Kidney (tissue), 14 donors: ENCODE results near the gene LORICRIN. TPM values are rescaled to one million over a fixed set of nuclear protein-coding genes. Genes with fewer than 3 reads are reported as not detected.

Experiments used
- DNase-seq, 5 donors: peaks; one replicate each; pipeline ENCODE4 v3.0.0-alpha.2; 2013 to 2020
- FAIRE-seq: peaks from 2 replicates; lab custom pipeline; 2012; peaks lifted over from hg19 to GRCh38; lab: Jason Lieb, UNC
- H3K27ac ChIP-seq, 2 donors: one replicate each; pipeline ENCODE4 v1.7.0; 2013; ENCODE audit warnings: low read depth in 2 of 2, low read length in 2 of 2, inconsistent platforms in 1 of 2
- H3K27me3 ChIP-seq: one replicate; pipeline ENCODE4 v1.7.1; 2013; ENCODE audit warnings: low read length, inconsistent platforms; ENCODE audit not compliant: control insufficient read depth, insufficient read depth
- H3K36me3 ChIP-seq, 3 donors: one replicate each; pipeline versions ENCODE4 v1.7.0 to v1.7.1; 2013; ENCODE audit warnings: low read length in 3 of 3, control low read depth in 1 of 3, inconsistent platforms in 1 of 3; ENCODE audit not compliant: insufficient read depth in 3 of 3, control insufficient read depth in 2 of 3
- H3K4me1 ChIP-seq, 3 donors: one replicate each; pipeline versions ENCODE4 v1.7.0 to v1.7.1; 2013; ENCODE audit warnings: low read length in 3 of 3, inconsistent platforms in 1 of 3, low read depth in 1 of 3; ENCODE audit not compliant: control insufficient read depth in 2 of 3, insufficient read depth in 2 of 3
- H3K4me3 ChIP-seq, 3 donors: one replicate each; pipeline versions ENCODE4 v1.7.0 to v1.8.1; 2013; ENCODE audit warnings: low read length in 3 of 3, control low read depth in 1 of 3, inconsistent platforms in 1 of 3
- H3K9ac ChIP-seq, 3 donors: one replicate each; pipeline versions ENCODE4 v1.7.0 to v1.7.1; 2013; ENCODE audit warnings: low read length in 3 of 3, control low read depth in 1 of 3, inconsistent platforms in 1 of 3
- H3K9me3 ChIP-seq, 3 donors: one replicate each; pipeline versions ENCODE4 v1.7.0 to v1.7.1; 2013; ENCODE audit warnings: low read length in 3 of 3, control low read depth in 1 of 3, inconsistent platforms in 1 of 3; ENCODE audit not compliant: control insufficient read depth in 2 of 3, insufficient read depth in 1 of 3
- CTCF ChIP-seq: IDR thresholded peaks from 3 replicates; pipeline ENCODE4 v1.5.1; 2012; ENCODE audit warnings: mild to moderate bottlenecking, moderate library complexity, borderline replicate concordance; ENCODE audit not compliant: insufficient read depth; ENCODE audit errors: extremely low read depth
- intact Hi-C: fragments of 100-400 bp; cut with DNase I; formaldehyde crosslinking; loops from one replicate; pipeline ENCODE4 v1.11.1; 2022
- polyA plus RNA-seq: library from polyadenylated mRNA; stranded (reverse); fragments of 350-450 nt; fragmentation: Illumina TruSeq; extraction: RNeasy Lipid Tissue Mini Kit (QIAGEN cat#74804); gene quantifications from one replicate; pipeline ENCODE4 v1.2.3, GENCODE V29; 2014; ENCODE audit warnings: low read depth, low replicate concordance; ENCODE audit not compliant: insufficient read depth
- total RNA-seq: library from RNA; stranded (reverse); fragmentation: NEBNext Ultra II Directional; extraction: Animal tissue kit (Norgen Biotek cat#: 25700); gene quantifications from one replicate; pipeline ENCODE4 v1.2.1, GENCODE V29; 2021
- donor health status: control.
- donor health status: control.
- donor health status: control.
- donor health status: control.
- donor health status: control.
- donor health status: DM: yes; HTN: yes; CAD: no.
- donor health status: Normal renal cell carcinoma (clear cell type).

Gene LORICRIN
- total and polyA plus RNA-seq, 2 donors from 2014 or later = not detected

- no peak for DNase-seq
- H3K4me3 ChIP-seq = no peak overlapping the region
- H3K4me1 ChIP-seq = peaks cover 0 to 4% (median 4%) of the 10 kb centered on the region in 3 donors
- no peaks in the 10 kb centered on the region for H3K36me3 ChIP-seq
- no peak for TF ChIP-seq CTCF
- H3K9me3 ChIP-seq = no peaks in the 10 kb centered on the region
- H3K9ac ChIP-seq = no peak overlapping the region
- H3K27ac ChIP-seq = no peak overlapping the region
- H3K27me3 ChIP-seq = peaks cover 14% of the 10 kb centered on the region
- intact Hi-C loops = no loop called here
- no peak for FAIRE-seq
Measured at GRCh38 chr1:153262462-153263157, 3.1 kb downstream of the LORICRIN start.

GRCh38 chr1:153265457-153265856 lies 6.0 kb downstream of the LORICRIN start:
- intact Hi-C loops = no loop called here
- Histone ChIP-seq H3K4me3 (no peak overlapping the region), H3K4me1 (peaks cover 0 to 4% (median 4%) of the 10 kb centered on the region in 3 donors), H3K9ac (no peak overlapping the region), H3K9me3 (no peaks in the 10 kb centered on the region), H3K27ac (no peak overlapping the region), H3K27me3 (peaks cover 14% of the 10 kb centered on the region), H3K36me3 (no peaks in the 10 kb centered on the region)
- no peak for FAIRE-seq
- TF ChIP-seq CTCF = no peak
- no peak for DNase-seq

- TF ChIP-seq CTCF = no peak
- no peak for FAIRE-seq
- H3K9me3 ChIP-seq = no peaks in the 10 kb centered on the region
- no peak for DNase-seq
- no peaks in the 10 kb centered on the region for H3K4me1 ChIP-seq
- intact Hi-C loops = no loop called here
- H3K4me3 ChIP-seq = no peak overlapping the region
- no peaks in the 10 kb centered on the region for H3K27me3 ChIP-seq
- no peaks in the 10 kb centered on the region for H3K36me3 ChIP-seq
- H3K9ac ChIP-seq = no peak overlapping the region
- no peak overlapping the region for H3K27ac ChIP-seq
Measured at GRCh38 chr1:153271711-153272110, 12.2 kb downstream of the LORICRIN start.

GRCh38 chr1:153272186-153272585 lies 12.7 kb downstream of the LORICRIN start:
- no peaks in the 10 kb centered on the region for H3K4me1 ChIP-seq
- FAIRE-seq (no peak), DNase-seq (no peak)
- intact Hi-C loops = no loop called here
- no peak overlapping the region for H3K27ac ChIP-seq
- H3K36me3 ChIP-seq = no peaks in the 10 kb centered on the region
- no peaks in the 10 kb centered on the region for H3K9me3 ChIP-seq
- no peak for TF ChIP-seq CTCF
- no peaks in the 10 kb centered on the region for H3K27me3 ChIP-seq
- H3K4me3 ChIP-seq = no peak overlapping the region
- no peak overlapping the region for H3K9ac ChIP-seq
